SK-N-SH treated with all-trans-retinoic acid at 6 μM for 48 hours (cell line): Measurements from ENCODE around the gene MET.

ENCODE experiments used
- ATAC-seq: fragments of 200-7000 bp; cut with Tn5 transposase; 3 replicates; pipeline ENCODE4 v1.9.1; 2020; ENCODE audit warnings: mild to moderate bottlenecking, moderate library complexity
- ARNTL ChIP-seq: fragments of 450-650 bp; formaldehyde crosslinking; IDR thresholded peaks from 2 replicates; pipeline ENCODE4 v1.5.0; 2020; ENCODE audit warnings: low read depth, mild to moderate bottlenecking, moderate library complexity, borderline replicate concordance
- CSDC2 ChIP-seq: fragments of 250-450 bp; sonication (Bioruptor Pico); IDR thresholded peaks from 2 replicates; pipeline ENCODE4 v1.5.0; 2020; ENCODE audit warnings: mild to moderate bottlenecking, moderate library complexity
- CSRNP3 ChIP-seq: fragments of 250-450 bp; sonication (Bioruptor Pico); IDR thresholded peaks from 2 replicates; pipeline ENCODE4 v1.5.1; 2021; ENCODE audit warnings: mild to moderate bottlenecking, moderate library complexity
- ISL1 ChIP-seq: fragments of 250-450 bp; sonication (Bioruptor Pico); IDR thresholded peaks from 2 replicates; pipeline ENCODE4 v2.1.2; 2022; ENCODE audit warnings: mild to moderate bottlenecking, moderate library complexity
- OSR1 ChIP-seq: fragments of 250-450 bp; sonication (Bioruptor Pico); IDR thresholded peaks from 2 replicates; pipeline ENCODE4 v1.8.0; 2022; ENCODE audit warnings: moderate library complexity, mild to moderate bottlenecking, inconsistent platforms
- PPARA ChIP-seq: fragments of 250-450 bp; sonication (Bioruptor Pico); IDR thresholded peaks from 2 replicates; pipeline ENCODE4 v1.5.0; 2020; ENCODE audit warnings: mild to moderate bottlenecking, borderline replicate concordance
- RARB ChIP-seq: fragments of 250-450 bp; sonication (Bioruptor Pico); IDR thresholded peaks from 2 replicates; pipeline ENCODE4 v1.8.0; 2021; ENCODE audit warnings: mild to moderate bottlenecking, moderate library complexity
- SNAI2 ChIP-seq: fragments of 250-450 bp; sonication (Bioruptor Pico); IDR thresholded peaks from 2 replicates; pipeline ENCODE4 v1.5.0; 2020; ENCODE audit warnings: mild to moderate bottlenecking, moderate library complexity
- TOX ChIP-seq: fragments of 250-450 bp; sonication (Bioruptor Pico); IDR thresholded peaks from 2 replicates; pipeline ENCODE4 v1.8.0; 2021; ENCODE audit warnings: mild to moderate bottlenecking, moderate library complexity, borderline replicate concordance
- ZC3H10 ChIP-seq: fragments of 250-450 bp; sonication (Bioruptor Pico); IDR thresholded peaks from 2 replicates; pipeline ENCODE4 v1.5.1; 2021; ENCODE audit warnings: mild to moderate bottlenecking, moderate library complexity
- ZFP3 ChIP-seq: fragments of 250-450 bp; sonication (Bioruptor Pico); IDR thresholded peaks from 2 replicates; pipeline ENCODE4 v1.5.0; 2020; ENCODE audit warnings: mild to moderate bottlenecking, moderate library complexity
- ZFP30 ChIP-seq: fragments of 450-650 bp; formaldehyde crosslinking; IDR thresholded peaks from 2 replicates; pipeline ENCODE4 v1.5.0; 2022; ENCODE audit warnings: mild to moderate bottlenecking, moderate library complexity
- ZNF565 ChIP-seq: fragments of 450-650 bp; formaldehyde crosslinking; conservative IDR thresholded peaks from 2 replicates; pipeline ENCODE4 v1.5.0; 2020; ENCODE audit warnings: low read depth, mild to moderate bottlenecking, moderate library complexity
- ZNF70 ChIP-seq: fragments of 450-650 bp; formaldehyde crosslinking; IDR thresholded peaks from 2 replicates; pipeline ENCODE4 v1.5.0; 2020; ENCODE audit warnings: mild to moderate bottlenecking, moderate library complexity
- ZNF8 ChIP-seq: fragments of 450-650 bp; formaldehyde crosslinking; IDR thresholded peaks from 2 replicates; pipeline ENCODE4 v1.5.0; 2020; ENCODE audit warnings: mild to moderate bottlenecking, moderate library complexity
- TF ChIP-seq, protein P1 (sequence below): fragments of 250-450 bp; sonication (Bioruptor Pico); IDR thresholded peaks from 2 replicates; pipeline ENCODE4 v1.8.0; 2020; ENCODE audit warnings: mild to moderate bottlenecking, moderate library complexity, borderline replicate concordance
- TF ChIP-seq, protein P2 (sequence below): fragments of 250-450 bp; sonication (Bioruptor Pico); IDR thresholded peaks from 2 replicates; pipeline ENCODE4 v1.5.1; 2020; ENCODE audit warnings: low read depth, mild to moderate bottlenecking, moderate library complexity
- TF ChIP-seq, protein P3 (sequence below): fragments of 250-450 bp; sonication (Bioruptor Pico); IDR thresholded peaks from 2 replicates; pipeline ENCODE4 v1.5.0; 2020; ENCODE audit warnings: mild to moderate bottlenecking, moderate library complexity

The MET gene

DNA sequence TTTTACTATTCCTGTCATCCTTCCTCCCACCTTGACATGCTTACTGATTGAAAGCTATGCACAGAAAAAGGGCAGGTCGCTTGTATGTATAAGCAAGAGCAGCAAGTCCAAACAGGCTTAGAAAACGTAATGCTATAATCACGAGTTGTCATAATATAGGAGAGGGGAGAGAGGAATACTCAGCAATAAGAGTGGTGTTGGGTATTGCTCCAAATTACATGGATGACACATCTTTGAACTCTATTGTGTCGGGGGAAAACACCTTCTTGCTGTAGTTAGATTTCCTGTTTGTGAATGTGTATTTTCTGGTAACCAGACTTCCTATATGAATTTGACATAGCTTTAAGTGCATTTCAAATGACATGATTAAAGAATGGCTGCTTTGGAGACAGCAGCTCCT lies 7.5 kb downstream of the MET start:
- ATAC-seq = no peak
- TF ChIP-seq, protein P1, sequence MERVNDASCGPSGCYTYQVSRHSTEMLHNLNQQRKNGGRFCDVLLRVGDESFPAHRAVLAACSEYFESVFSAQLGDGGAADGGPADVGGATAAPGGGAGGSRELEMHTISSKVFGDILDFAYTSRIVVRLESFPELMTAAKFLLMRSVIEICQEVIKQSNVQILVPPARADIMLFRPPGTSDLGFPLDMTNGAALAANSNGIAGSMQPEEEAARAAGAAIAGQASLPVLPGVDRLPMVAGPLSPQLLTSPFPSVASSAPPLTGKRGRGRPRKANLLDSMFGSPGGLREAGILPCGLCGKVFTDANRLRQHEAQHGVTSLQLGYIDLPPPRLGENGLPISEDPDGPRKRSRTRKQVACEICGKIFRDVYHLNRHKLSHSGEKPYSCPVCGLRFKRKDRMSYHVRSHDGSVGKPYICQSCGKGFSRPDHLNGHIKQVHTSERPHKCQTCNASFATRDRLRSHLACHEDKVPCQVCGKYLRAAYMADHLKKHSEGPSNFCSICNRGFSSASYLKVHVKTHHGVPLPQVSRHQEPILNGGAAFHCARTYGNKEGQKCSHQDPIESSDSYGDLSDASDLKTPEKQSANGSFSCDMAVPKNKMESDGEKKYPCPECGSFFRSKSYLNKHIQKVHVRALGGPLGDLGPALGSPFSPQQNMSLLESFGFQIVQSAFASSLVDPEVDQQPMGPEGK (CRISPR knock-in tag) = no peak
- TF ChIP-seq CSDC2 (CRISPR knock-in tag) (no peak), PPARA (no peak), ZFP3 (CRISPR knock-in tag) (no peak), ZC3H10 (CRISPR knock-in tag) (no peak), ISL1 (CRISPR knock-in tag) (no peak), OSR1 (CRISPR knock-in tag) (no peak), ZNF8 (CRISPR knock-in tag) (no peak), RARB (CRISPR knock-in tag) (no peak)
- TF ChIP-seq, protein P2, sequence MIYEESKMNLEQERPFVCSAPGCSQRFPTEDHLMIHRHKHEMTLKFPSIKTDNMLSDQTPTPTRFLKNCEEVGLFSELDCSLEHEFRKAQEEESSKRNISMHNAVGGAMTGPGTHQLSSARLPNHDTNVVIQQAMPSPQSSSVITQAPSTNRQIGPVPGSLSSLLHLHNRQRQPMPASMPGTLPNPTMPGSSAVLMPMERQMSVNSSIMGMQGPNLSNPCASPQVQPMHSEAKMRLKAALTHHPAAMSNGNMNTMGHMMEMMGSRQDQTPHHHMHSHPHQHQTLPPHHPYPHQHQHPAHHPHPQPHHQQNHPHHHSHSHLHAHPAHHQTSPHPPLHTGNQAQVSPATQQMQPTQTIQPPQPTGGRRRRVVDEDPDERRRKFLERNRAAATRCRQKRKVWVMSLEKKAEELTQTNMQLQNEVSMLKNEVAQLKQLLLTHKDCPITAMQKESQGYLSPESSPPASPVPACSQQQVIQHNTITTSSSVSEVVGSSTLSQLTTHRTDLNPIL (CRISPR knock-in tag) = no peak

- no peak for TF ChIP-seq CSDC2 (CRISPR knock-in tag)
- no peak for TF ChIP-seq SNAI2 (CRISPR knock-in tag)
- no peak for TF ChIP-seq ZNF70 (CRISPR knock-in tag)
- TF ChIP-seq ZNF565 (CRISPR knock-in tag) = no peak
- TF ChIP-seq, protein P3, sequence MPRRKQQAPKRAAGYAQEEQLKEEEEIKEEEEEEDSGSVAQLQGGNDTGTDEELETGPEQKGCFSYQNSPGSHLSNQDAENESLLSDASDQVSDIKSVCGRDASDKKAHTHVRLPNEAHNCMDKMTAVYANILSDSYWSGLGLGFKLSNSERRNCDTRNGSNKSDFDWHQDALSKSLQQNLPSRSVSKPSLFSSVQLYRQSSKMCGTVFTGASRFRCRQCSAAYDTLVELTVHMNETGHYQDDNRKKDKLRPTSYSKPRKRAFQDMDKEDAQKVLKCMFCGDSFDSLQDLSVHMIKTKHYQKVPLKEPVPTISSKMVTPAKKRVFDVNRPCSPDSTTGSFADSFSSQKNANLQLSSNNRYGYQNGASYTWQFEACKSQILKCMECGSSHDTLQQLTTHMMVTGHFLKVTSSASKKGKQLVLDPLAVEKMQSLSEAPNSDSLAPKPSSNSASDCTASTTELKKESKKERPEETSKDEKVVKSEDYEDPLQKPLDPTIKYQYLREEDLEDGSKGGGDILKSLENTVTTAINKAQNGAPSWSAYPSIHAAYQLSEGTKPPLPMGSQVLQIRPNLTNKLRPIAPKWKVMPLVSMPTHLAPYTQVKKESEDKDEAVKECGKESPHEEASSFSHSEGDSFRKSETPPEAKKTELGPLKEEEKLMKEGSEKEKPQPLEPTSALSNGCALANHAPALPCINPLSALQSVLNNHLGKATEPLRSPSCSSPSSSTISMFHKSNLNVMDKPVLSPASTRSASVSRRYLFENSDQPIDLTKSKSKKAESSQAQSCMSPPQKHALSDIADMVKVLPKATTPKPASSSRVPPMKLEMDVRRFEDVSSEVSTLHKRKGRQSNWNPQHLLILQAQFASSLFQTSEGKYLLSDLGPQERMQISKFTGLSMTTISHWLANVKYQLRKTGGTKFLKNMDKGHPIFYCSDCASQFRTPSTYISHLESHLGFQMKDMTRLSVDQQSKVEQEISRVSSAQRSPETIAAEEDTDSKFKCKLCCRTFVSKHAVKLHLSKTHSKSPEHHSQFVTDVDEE (CRISPR knock-in tag) = no peak
- TF ChIP-seq, protein P1 (CRISPR knock-in tag) = no peak
- no peak for TF ChIP-seq ARNTL (CRISPR knock-in tag)
- TF ChIP-seq RARB (CRISPR knock-in tag) = no peak
- no peak for TF ChIP-seq PPARA
- no peak for ATAC-seq
These were observed 11.8 kb downstream of the MET start for GRCh38 chr7:116683786-116684185.

- ATAC-seq = no peak
- TF ChIP-seq CSRNP3 (CRISPR knock-in tag) (no peak), ZFP30 (no peak), CSDC2 (CRISPR knock-in tag) (no peak)
These were observed 14.0 kb downstream of the MET start for GRCh38 chr7:116686033-116686432.

DNA sequence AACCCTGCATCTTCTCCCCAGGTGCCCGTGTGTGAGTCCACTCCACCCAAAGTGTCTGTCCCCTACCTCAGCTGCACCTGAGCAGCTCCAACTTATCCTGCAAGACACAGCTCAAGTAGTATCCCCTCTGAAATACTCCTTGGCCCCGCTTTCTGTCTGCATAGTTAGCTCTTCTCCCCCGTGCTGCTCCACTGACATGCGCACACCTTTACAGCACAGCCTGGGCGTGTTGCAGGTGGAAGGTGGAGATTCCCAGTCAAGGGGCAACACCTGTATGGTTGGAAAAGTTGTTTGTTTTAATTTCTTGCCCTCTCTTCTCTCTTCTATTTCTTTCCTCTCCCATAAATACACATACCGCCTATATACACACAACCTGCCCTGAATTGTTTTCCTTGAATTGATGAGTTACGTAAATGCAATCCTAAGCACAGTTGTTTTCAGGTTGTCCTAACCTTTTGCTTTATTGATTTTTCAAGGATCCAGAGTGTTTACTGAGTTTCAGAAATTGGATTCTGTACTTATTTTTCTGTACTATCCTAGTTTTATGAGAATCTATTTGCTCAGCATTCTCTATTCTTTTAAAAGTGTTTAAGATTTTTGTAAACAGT lies 14.9 kb downstream of the MET start:
- no peak for TF ChIP-seq CSRNP3 (CRISPR knock-in tag)
- no peak for TF ChIP-seq ZNF8 (CRISPR knock-in tag)
- no peak for TF ChIP-seq ZFP3 (CRISPR knock-in tag)
- TF ChIP-seq SNAI2 (CRISPR knock-in tag) = no peak
- no peak for TF ChIP-seq TOX (CRISPR knock-in tag)
- TF ChIP-seq, protein P1 (CRISPR knock-in tag) = no peak
- no peak for TF ChIP-seq ZFP30
- peak; percentile 12; the same call in 1 of the 3 replicates for ATAC-seq
